GM18861 (cell line): Measurements from ENCODE around the gene SMIM27.
"Not testable (repeated sequence)": the region's sequence is repeated elsewhere in the genome, so short reads cannot be mapped to it uniquely, and the experiment has no call there.

Source experiments
- ATAC-seq: cut with Tn5 transposase; IDR thresholded peaks from one replicate; pipeline ENCODE4 v1.9.1; 2021; ENCODE audit not compliant: unreplicated experiment

Gene SMIM27

DNA sequence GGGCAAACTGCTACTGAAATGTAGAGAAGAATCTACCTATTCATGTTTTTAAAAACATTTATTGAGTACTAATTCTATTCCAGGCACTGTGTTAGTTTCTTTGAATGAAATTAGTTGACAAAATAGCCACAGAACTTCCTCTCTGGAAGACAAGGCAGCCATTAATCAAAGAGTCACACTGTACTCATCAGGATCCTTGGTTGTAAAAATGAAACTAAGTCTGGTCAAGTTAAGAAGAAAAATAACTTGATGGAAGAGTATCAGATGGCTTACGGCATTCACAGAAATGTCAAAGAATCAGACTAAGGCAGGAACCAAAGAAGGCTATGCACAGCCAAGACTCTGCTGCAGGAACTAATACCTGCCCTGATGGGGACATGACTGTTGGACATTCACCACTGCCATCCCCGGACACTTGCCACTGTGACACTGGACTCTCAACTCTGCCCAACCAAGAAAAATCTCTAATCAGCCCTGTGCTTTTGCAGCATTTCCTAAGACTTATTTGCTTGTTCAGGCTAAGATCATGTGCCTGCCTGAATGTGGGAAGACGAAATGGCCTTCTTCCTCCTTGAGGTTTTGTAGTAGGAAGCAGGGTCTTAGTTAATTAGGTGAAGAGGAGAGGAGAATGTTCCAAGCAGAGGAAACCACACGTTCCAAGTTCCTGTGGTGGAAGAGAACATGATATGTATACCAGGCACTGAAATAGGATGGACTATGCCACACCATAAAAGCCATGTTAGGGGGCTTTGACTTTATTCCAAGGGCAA, 44.2 kb downstream of the SMIM27 start:
- no peak for ATAC-seq

- ATAC-seq = no peak
These were observed 44.8 kb downstream of the SMIM27 start for GRCh38 chr9:32596936-32597335.

GRCh38 chr9:32599021-32599420, 46.9 kb downstream of the SMIM27 start:
- not testable (repeated sequence) for ATAC-seq
